GM13976 (cell line): ENCODE measurements around the gene TAF12.
"Not testable (repeated sequence)": the region's sequence is repeated elsewhere in the genome, so short reads cannot be mapped to it uniquely, and the experiment has no call there.

Experiments used
- DNase-seq: peaks from one replicate; pipeline ENCODE4 v3.0.0; 2012; ENCODE audit warnings: low spot score
- CTCF ChIP-seq: IDR thresholded peaks from 2 replicates; pipeline ENCODE4 v1.5.1; 2012; ENCODE audit warnings: borderline replicate concordance, mild to moderate bottlenecking; ENCODE audit not compliant: insufficient read depth; ENCODE audit errors: extremely low read depth, missing control alignments, control extremely low read depth
- in situ Hi-C: fragments of 300-500 bp; cut with MboI; formaldehyde crosslinking; loops from one replicate; pipeline ENCODE4 v1.12.0; 2022; ENCODE audit warnings: low sequenced_read_pairs, mixed read lengths, inconsistent platforms; ENCODE audit not compliant: unreplicated experiment

TAF12 gene

GRCh38 chr1:28648474-28649198 is 5.8 kb upstream of the TAF12 start, which contains the start of gene RNU11:
Gene RNU11 (plus strand): TSS chr1:28648600.
- TF ChIP-seq CTCF, result no peak
- in situ Hi-C loops, result no loop called here
- DNase-seq, result peak; percentile 82

- in situ Hi-C loops, result no loop called here
- DNase-seq, result peak; percentile 89
- no peak for TF ChIP-seq CTCF
Measured at GRCh38 chr1:28648008-28648473, 5.2 kb upstream of the TAF12 start.

DNA sequence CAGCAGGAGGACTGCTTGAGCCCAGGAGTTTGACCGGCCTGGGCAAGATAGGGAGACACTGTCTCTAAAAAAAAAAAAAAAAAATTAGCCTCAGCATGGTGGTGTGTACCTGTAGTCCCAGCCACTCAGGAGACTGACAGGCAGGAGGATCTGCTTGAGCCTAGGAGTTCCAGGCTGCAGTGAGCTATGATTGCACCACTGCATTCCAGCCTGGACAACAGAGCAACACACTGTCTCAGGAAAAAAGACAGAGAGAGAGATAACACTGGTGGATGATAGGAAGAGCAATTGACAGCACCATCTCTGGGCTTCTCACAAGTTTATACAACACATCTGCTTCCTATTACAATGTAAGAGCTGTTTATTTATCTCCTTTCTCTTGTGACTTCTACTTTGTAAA is 3.2 kb upstream of the TAF12 start:
- no peak for TF ChIP-seq CTCF
- no peak for DNase-seq
- in situ Hi-C loops, result no loop called here

- DNase-seq, in situ Hi-C loops: not testable (repeated sequence)
Measured at GRCh38 chr1:28645406-28645805, 2.5 kb upstream of the TAF12 start.

- no peak for DNase-seq
- TF ChIP-seq CTCF, result no peak
- in situ Hi-C loops, result no loop called here
Measured at GRCh38 chr1:28644494-28644893, 1.6 kb upstream of the TAF12 start.

DNA sequence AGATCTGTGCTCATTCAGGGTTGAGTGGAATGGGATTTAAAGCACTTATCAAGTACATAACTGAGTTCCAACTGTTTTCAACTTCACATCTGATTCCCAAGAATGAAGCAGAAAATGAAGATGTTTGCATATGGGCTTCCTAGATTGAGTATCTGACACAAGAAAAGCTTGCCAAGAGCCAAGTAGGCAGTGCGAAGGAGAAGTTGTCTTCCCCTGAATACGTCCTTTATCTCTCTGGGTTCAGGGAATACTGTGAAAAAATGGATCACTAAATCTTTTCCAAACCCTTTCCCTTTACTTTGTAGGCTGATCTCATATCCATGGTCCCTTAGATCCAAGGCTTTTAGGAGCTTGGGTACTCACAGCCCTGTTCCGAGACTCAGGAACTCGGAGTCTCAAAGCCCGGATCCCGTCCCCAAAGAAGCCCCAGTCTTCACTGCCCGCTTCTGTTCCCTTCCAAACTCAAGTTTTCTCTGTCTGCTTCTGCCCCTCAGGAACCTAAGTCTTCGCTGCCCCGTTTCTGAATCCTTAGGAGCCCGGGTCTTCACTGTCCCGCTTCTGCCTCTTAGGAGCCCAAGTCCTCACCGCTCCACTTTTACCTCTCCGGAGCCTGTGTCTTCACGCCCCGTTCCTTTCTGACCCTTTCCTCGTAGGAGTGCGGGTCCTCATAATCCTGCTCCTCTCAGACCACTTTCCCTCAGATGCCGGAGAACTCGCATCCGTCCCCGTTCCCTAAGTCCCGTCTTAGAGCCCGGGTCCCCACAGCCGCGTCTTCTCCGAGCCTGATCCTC is 616 bp downstream of the TAF12 start:
- in situ Hi-C loops, result no loop called here
- DNase-seq, result no peak
- no peak for TF ChIP-seq CTCF

DNA sequence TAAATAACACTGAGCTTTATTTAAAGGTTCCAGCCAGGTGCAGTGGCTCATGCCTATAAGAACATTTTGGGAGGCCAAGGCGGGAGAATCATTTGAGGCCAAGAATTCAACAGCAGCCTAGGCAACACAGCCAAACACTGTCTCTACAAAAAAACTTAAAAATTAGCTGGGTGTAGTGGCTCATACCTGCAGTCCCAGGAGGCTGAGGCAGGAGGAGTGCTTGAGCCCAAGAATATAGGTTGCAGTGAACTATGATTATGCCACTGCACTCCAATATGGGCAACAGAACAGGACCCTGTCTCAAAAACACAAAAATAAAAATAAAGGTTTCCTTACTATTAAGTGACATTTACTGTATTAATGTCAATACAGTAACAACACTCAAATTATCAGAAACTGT is 2.1 kb downstream of the TAF12 start:
- in situ Hi-C loops, result no loop called here
- TF ChIP-seq CTCF, result peak; percentile 26
- DNase-seq, result no peak
